Lung (tissue), 12 donors: ENCODE data around the gene HARBI1. TPM values are rescaled to one million over a fixed set of nuclear protein-coding genes. Genes with fewer than 3 reads are reported as not detected.

ENCODE experiments used
- ATAC-seq: fragments of 200-7000 bp; cut with Tn5 transposase; one replicate; pipeline ENCODE4 v1.9.1; 2020; ENCODE audit warnings: moderate number of reproducible peaks; ENCODE audit not compliant: insufficient read depth, low FRiP score
- DNase-seq, 3 donors: peaks; one replicate each; pipeline ENCODE4 v3.0.0-alpha.2; 2013 to 2017
- H3K27ac ChIP-seq, 2 donors: one replicate each; pipeline ENCODE4 v1.5.1; 2013; ENCODE audit warnings: mild to moderate bottlenecking in 2 of 2, moderate library complexity in 2 of 2, control low read depth in 1 of 2, inconsistent platforms in 1 of 2, low read depth in 1 of 2, low read length in 1 of 2
- H3K27me3 ChIP-seq, 3 donors: one replicate each; pipeline ENCODE4 v1.5.1; 2013; ENCODE audit warnings: low read length in 2 of 3; ENCODE audit not compliant: control insufficient read depth in 3 of 3, insufficient read depth in 3 of 3
- H3K36me3 ChIP-seq, 4 donors: one replicate each; pipeline ENCODE4 v1.5.1; 2013; ENCODE audit warnings: low read length in 4 of 4, mild to moderate bottlenecking in 1 of 4, moderate library complexity in 1 of 4; ENCODE audit not compliant: control insufficient read depth in 4 of 4, insufficient read depth in 4 of 4
- H3K4me1 ChIP-seq, 5 donors: one replicate each; pipeline ENCODE4 v1.5.1; 2013; ENCODE audit warnings: low read length in 5 of 5, mild to moderate bottlenecking in 2 of 5, moderate library complexity in 1 of 5; ENCODE audit not compliant: control insufficient read depth in 5 of 5, insufficient read depth in 5 of 5
- H3K4me3 ChIP-seq: one replicate; pipeline ENCODE4 v1.5.1; 2013; ENCODE audit warnings: mild to moderate bottlenecking, control low read depth, moderate library complexity
- H3K9ac ChIP-seq, 2 donors: one replicate each; pipeline ENCODE4 v1.5.1; 2013; ENCODE audit warnings: low read length in 2 of 2, control low read depth in 1 of 2; ENCODE audit not compliant: insufficient read depth in 1 of 2
- H3K9me3 ChIP-seq, 4 donors: one replicate each; pipeline ENCODE4 v1.5.1; 2013; ENCODE audit warnings: low read length in 3 of 4, mild to moderate bottlenecking in 1 of 4, moderate library complexity in 1 of 4; ENCODE audit not compliant: control insufficient read depth in 4 of 4, insufficient read depth in 3 of 4
- CTCF ChIP-seq: IDR thresholded peaks from 2 replicates; pipeline ENCODE4 v1.5.1; 2012; ENCODE audit warnings: mild to moderate bottlenecking; ENCODE audit errors: control extremely low read depth, extremely low read depth
- WGBS, 2 donors: extraction: QIAGEN DNeasy Blood & Tissue Kit; methylation state at CpG; one replicate each; pipeline ENCODE4 v1.1.7; 2013; 5-methylcytosine and 5-hydroxymethylcytosine counted together
- polyA plus RNA-seq, 2 donors: library from polyadenylated mRNA; stranded (reverse); fragments of 200-250 nt; gene quantifications; one replicate each; pipeline ENCODE4 v1.2.1, GENCODE V29; 2013
- total RNA-seq, 2 donors: library from RNA; depleted of rRNA in 1 of 2; stranded (reverse); fragments of >200 nt in 1 of 2; gene quantifications; one replicate each; pipeline ENCODE4 v1.2.1, GENCODE V29; 2014 to 2021
- donor health status: control.
- donor health status: control.
- donor health status: Bipolar disorder and iron deficiency.
- donor health status: healthy.
- donor health status: DM: yes; HTN: yes; CAD: no.

The HARBI1 gene
- total and polyA plus RNA-seq, 4 donors: 1.4 to 5.2 (median 3.6) TPM

DNA sequence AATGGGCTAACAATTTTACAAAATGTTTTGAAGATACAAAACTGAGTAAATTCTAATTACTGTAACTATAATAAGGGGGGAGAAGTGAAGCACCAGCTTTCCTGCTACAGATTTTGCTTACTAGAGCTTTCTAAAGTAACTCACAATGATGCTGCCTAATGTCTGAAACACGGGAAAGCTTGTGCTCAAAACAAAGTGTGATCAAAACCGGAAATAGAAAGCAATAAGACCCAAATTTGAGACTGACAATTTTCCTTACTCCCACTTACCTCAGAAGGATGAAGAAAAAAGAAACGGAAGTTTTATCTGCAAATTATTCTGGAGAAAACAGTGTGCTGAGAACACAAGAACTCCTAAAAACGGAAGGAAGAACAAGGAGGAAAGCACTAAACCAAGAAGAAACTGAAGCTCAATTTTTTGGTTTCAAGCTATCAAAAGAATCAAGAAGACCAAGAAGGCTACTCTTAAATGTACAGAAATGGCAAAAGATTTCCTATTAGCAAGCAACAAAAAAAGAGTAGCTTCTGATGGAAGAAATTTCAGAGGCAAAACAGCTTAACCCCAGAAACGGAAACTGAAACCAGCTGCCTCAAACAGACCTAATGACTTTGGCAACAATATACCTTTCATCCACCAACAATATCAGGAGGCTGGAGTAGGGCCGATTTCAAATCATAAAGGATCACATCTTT, 56.6 kb downstream of the HARBI1 start:
- no peak for TF ChIP-seq CTCF
- Histone ChIP-seq H3K27ac (peak overlapping the region; percentile 59 to 87), H3K9me3 (no peaks in the 10 kb centered on the region), H3K9ac (peak overlapping the region in 1 of 2 donors; percentile 85), H3K27me3 (no peaks in the 10 kb centered on the region), H3K4me1 (peaks cover 3 to 18% (median 7%) of the 10 kb centered on the region in 5 donors), H3K4me3 (no peak overlapping the region), H3K36me3 (no peaks in the 10 kb centered on the region)
- WGBS, 2 donors: 2 to 3% methylated on average over 6 of the region's 6 CpGs
- no peak for ATAC-seq
- DNase-seq: peak in 2 of 3 donors; percentile 69 to 80

- H3K27ac ChIP-seq: no peak overlapping the region
- no peak overlapping the region for H3K4me3 ChIP-seq
- no peak for DNase-seq
- no peaks in the 10 kb centered on the region for H3K36me3 ChIP-seq
- no peaks in the 10 kb centered on the region for H3K9me3 ChIP-seq
- TF ChIP-seq CTCF: no peak
- ATAC-seq: no peak
- H3K27me3 ChIP-seq: no peaks in the 10 kb centered on the region
- WGBS, 2 donors: 32% methylated on average over 1 of the region's 1 CpG
- H3K9ac ChIP-seq: no peak overlapping the region
- peaks cover 3 to 19% (median 9%) of the 10 kb centered on the region in 5 donors for H3K4me1 ChIP-seq
Observed at GRCh38 chr11:46559815-46560214, 57.2 kb downstream of the HARBI1 start.

GRCh38 chr11:46557684-46558151, 59.3 kb downstream of the HARBI1 start:
- Histone ChIP-seq H3K9me3 (no peaks in the 10 kb centered on the region), H3K9ac (no peak overlapping the region), H3K27me3 (no peaks in the 10 kb centered on the region), H3K36me3 (no peaks in the 10 kb centered on the region), H3K4me1 (peaks cover 3 to 33% (median 15%) of the 10 kb centered on the region in 5 donors), H3K4me3 (no peak overlapping the region), H3K27ac (no peak overlapping the region)
- DNase-seq (no peak), ATAC-seq (peak; percentile 30)
- TF ChIP-seq CTCF: no peak
- WGBS, 2 donors: 69 to 89% methylated on average over 7 of the region's 7 CpGs
